ENCODE results near the gene ZFHX3.

- TF ChIP-seq, protein P1, sequence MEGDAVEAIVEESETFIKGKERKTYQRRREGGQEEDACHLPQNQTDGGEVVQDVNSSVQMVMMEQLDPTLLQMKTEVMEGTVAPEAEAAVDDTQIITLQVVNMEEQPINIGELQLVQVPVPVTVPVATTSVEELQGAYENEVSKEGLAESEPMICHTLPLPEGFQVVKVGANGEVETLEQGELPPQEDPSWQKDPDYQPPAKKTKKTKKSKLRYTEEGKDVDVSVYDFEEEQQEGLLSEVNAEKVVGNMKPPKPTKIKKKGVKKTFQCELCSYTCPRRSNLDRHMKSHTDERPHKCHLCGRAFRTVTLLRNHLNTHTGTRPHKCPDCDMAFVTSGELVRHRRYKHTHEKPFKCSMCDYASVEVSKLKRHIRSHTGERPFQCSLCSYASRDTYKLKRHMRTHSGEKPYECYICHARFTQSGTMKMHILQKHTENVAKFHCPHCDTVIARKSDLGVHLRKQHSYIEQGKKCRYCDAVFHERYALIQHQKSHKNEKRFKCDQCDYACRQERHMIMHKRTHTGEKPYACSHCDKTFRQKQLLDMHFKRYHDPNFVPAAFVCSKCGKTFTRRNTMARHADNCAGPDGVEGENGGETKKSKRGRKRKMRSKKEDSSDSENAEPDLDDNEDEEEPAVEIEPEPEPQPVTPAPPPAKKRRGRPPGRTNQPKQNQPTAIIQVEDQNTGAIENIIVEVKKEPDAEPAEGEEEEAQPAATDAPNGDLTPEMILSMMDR (IDR thresholded peaks at IDR 0.05; ENCODE audit: low read depth, low read length), result no peak
- TF ChIP-seq EZH2phosphoT487 (IDR thresholded peaks at IDR 0.05; ENCODE audit: low read depth), result no peak
These were observed 750 bp downstream of the ZFHX3 start for GRCh38 chr16:73047221-73047535.
